K562 (cell line): ENCODE measurements around the gene UFSP2. TPM values are rescaled to one million over a fixed set of nuclear protein-coding genes. Genes with fewer than 3 reads are reported as not detected.

Experiments
- ATAC-seq: fragments of 200-7000 bp; cut with Tn5 transposase; 3 replicates; pipeline ENCODE4 v1.9.1; 2020; ENCODE audit warnings: moderate library complexity
- BruUV-seq: library from RNA; stranded (reverse); fragments of 400-500 nt; replicated peaks from 2 replicates; lab custom pipeline; 2021; lab: Mats Ljungman, UMichigan
- CTCF ChIA-PET: fragments of 300-600 bp; formaldehyde crosslinking; extraction: SDS; loops from one replicate; lab custom pipeline; 2021; ENCODE audit warnings: low intra/inter-chr PET ratio; lab: Yijun Ruan, JAX
- POLR2A ChIA-PET: fragments of 300-600, 350-650 bp; sonication (Branson Sonifier 250); formaldehyde crosslinking; extraction: SDS; loops from one replicate; lab custom pipeline; 2021; ENCODE audit warnings: antibody characterized with exemption, inconsistent platforms; lab: Yijun Ruan, JAX
- DNase-seq, 4 experiments: peaks; one replicate each; pipeline versions ENCODE4 v3.0.0 to v3.0.0-alpha.2; 2011 to 2018; ENCODE audit warnings: low spot score in 3 of 4, mixed read lengths in 3 of 4; ENCODE audit errors: extremely low read depth in 1 of 4
- FAIRE-seq: peaks from 2 replicates; lab custom pipeline; 2011; peaks lifted over from hg19 to GRCh38; lab: Jason Lieb, UNC
- H2AFZ ChIP-seq: 2 replicates; pipeline ENCODE4 v1.6.0; 2011; ENCODE audit warnings: low read depth, low read length, control low read depth, inconsistent platforms
- H3K27ac ChIP-seq: fragments of 200-600 bp; 3 replicates; pipeline ENCODE4 v1.8.0; 2011; ENCODE audit warnings: low read depth, mild to moderate bottlenecking, control low read depth, inconsistent platforms, low read length, moderate library complexity, mixed read lengths; ENCODE audit errors: extremely low read depth
- H3K27me3 ChIP-seq, 2 experiments: fragments of 300-600 bp in 1 of 2; 2 replicates in 1 of 2; 3 replicates in 1 of 2; pipeline versions ENCODE4 v1.6.0 to v1.8.0; 2011; ENCODE audit warnings: inconsistent platforms in 2 of 2, low read length in 2 of 2, mild to moderate bottlenecking in 1 of 2, mixed read lengths in 1 of 2, moderate library complexity in 1 of 2; ENCODE audit not compliant: control insufficient read depth in 2 of 2, insufficient read depth in 2 of 2
- H3K36me3 ChIP-seq: fragments of 300-600 bp; 3 replicates; pipeline ENCODE4 v1.8.0; 2011; ENCODE audit warnings: mild to moderate bottlenecking, low read length, inconsistent platforms; ENCODE audit not compliant: control insufficient read depth, insufficient read depth
- H3K4me1 ChIP-seq, 2 experiments: fragments of 200-600 bp in 1 of 2; replicated peaks in 1 of 2; 2 replicates in 1 of 2; 3 replicates in 1 of 2; pipeline versions ENCODE4 v1.5.1 to v1.8.0; 2011; ENCODE audit warnings: inconsistent platforms in 2 of 2, low read length in 2 of 2, mild to moderate bottlenecking in 1 of 2, mixed read lengths in 1 of 2, moderate library complexity in 1 of 2; ENCODE audit not compliant: control insufficient read depth in 2 of 2, insufficient read depth in 2 of 2
- H3K4me2 ChIP-seq: 2 replicates; pipeline ENCODE4 v1.6.1; 2011; ENCODE audit warnings: low read length, control low read depth, inconsistent platforms, mixed read lengths; ENCODE audit not compliant: insufficient read depth
- H3K4me3 ChIP-seq: fragments of 200-600 bp; sonication (generic), shearing (Covaris generic); 2 replicates; pipeline ENCODE4 v1.5.1; 2016; ENCODE audit warnings: control low read depth, inconsistent platforms
- H3K79me2 ChIP-seq: fragments of 200-600 bp; 3 replicates; pipeline ENCODE4 v1.8.0; 2011; ENCODE audit warnings: low read length, inconsistent platforms; ENCODE audit not compliant: control insufficient read depth, insufficient read depth
- H3K9ac ChIP-seq, 2 experiments: 2 replicates each; pipeline versions ENCODE4 v1.6.0 to v1.6.1; 2011; ENCODE audit warnings: low read depth in 2 of 2, low read length in 2 of 2, control low read depth in 1 of 2, inconsistent platforms in 1 of 2, mild to moderate bottlenecking in 1 of 2, mixed read lengths in 1 of 2; ENCODE audit not compliant: insufficient read depth in 1 of 2
- H3K9me1 ChIP-seq: one replicate; pipeline ENCODE4 v1.6.0; 2011; ENCODE audit warnings: inconsistent platforms, mild to moderate bottlenecking, low read length, moderate library complexity; ENCODE audit not compliant: control insufficient read depth, insufficient read depth
- H3K9me3 ChIP-seq: replicated peaks from 2 replicates; pipeline ENCODE4 v1.5.1; 2011; ENCODE audit warnings: low read depth, low read length, inconsistent platforms; ENCODE audit not compliant: control insufficient read depth, insufficient read depth
- H4K20me1 ChIP-seq: replicated peaks from 2 replicates; pipeline ENCODE4 v1.6.1; 2011; ENCODE audit warnings: low read length, inconsistent platforms, mixed read lengths; ENCODE audit not compliant: control insufficient read depth, insufficient read depth
- ARHGAP35 ChIP-seq: fragments of 450-650 bp; IDR thresholded peaks from 2 replicates; pipeline ENCODE4 v1.6.1; 2018; ENCODE audit not compliant: partially characterized antibody
- ELF1 ChIP-seq: fragments of 200-800 bp; sonication (Bioruptor generic); IDR thresholded peaks from 2 replicates; pipeline ENCODE4 v1.6.1; 2016; ENCODE audit warnings: missing genetic modification characterization, missing compliant biosample characterization
- MECOM ChIP-seq: fragments of 250-450 bp; sonication (Bioruptor Pico); IDR thresholded peaks from 2 replicates; pipeline ENCODE4 v1.8.0; 2022; ENCODE audit warnings: inconsistent platforms
- MED1 ChIP-seq: sonication (generic); formaldehyde crosslinking; IDR thresholded peaks from 2 replicates; pipeline ENCODE4 v1.8.1; 2023; ENCODE audit warnings: missing genetic modification reagents, borderline replicate concordance
- PCBP2 ChIP-seq: fragments of 200-400 bp; formaldehyde crosslinking; IDR thresholded peaks from 2 replicates; pipeline ENCODE4 v1.6.1; 2018; ENCODE audit warnings: low read length, low read depth, mild to moderate bottlenecking, moderate library complexity; ENCODE audit not compliant: poor library complexity, severe bottlenecking
- POLR2AphosphoS5 ChIP-seq: IDR thresholded peaks from 2 replicates; pipeline ENCODE4 v1.6.1; 2011; ENCODE audit warnings: mild to moderate bottlenecking, low read depth, low read length, moderate library complexity; ENCODE audit not compliant: control insufficient read depth, insufficient read depth
- TAF7 ChIP-seq: fragments of 450-650 bp; IDR thresholded peaks from 2 replicates; pipeline ENCODE4 v1.6.1; 2016; ENCODE audit warnings: missing genetic modification characterization, missing compliant biosample characterization
- THRAP3 ChIP-seq: fragments of 450-650 bp; IDR thresholded peaks from 2 replicates; pipeline ENCODE4 v1.6.1; 2016; ENCODE audit warnings: mild to moderate bottlenecking, inconsistent platforms, borderline replicate concordance
- ZNF263 ChIP-seq: sonication (generic); formaldehyde crosslinking; IDR thresholded peaks from 2 replicates; pipeline ENCODE4 v1.8.0; 2022; ENCODE audit warnings: mild to moderate bottlenecking, missing genetic modification reagents, borderline replicate concordance
- ZNF583 ChIP-seq: fragments of 250-450 bp; sonication (Bioruptor Pico); IDR thresholded peaks from 2 replicates; pipeline ENCODE4 v1.4.0; 2020
- ZNF644 ChIP-seq: fragments of 200-800 bp; sonication (Bioruptor generic); IDR thresholded peaks from 2 replicates; pipeline ENCODE4 v1.6.1; 2016; ENCODE audit warnings: low read depth, missing genetic modification characterization, missing compliant biosample characterization
- ZSCAN29 ChIP-seq: fragments of 450-650 bp; IDR thresholded peaks from 2 replicates; pipeline ENCODE4 v1.6.1; 2017
- ZSCAN32 ChIP-seq: fragments of 450-650 bp; formaldehyde crosslinking; IDR thresholded peaks from 2 replicates; pipeline ENCODE4 v1.4.0; 2020; ENCODE audit warnings: mild to moderate bottlenecking, moderate library complexity
- WGBS: fragments of 100-300 bp; shearing (Covaris generic); methylation state at CpG from one replicate; pipeline ENCODE4 v1.1.6; 2016; ENCODE audit warnings: low coverage, mixed read lengths; ENCODE audit not compliant: insufficient coverage; ENCODE audit errors: missing lambda C conversion rate; 5-methylcytosine and 5-hydroxymethylcytosine counted together
- in situ Hi-C: fragments of 300-500 bp; cut with MboI; formaldehyde crosslinking; loops from 4 replicates; pipeline ENCODE4 v1.15.0; 2018; ENCODE audit warnings: inconsistent platforms, mixed read lengths
- intact Hi-C: fragments of 100-400 bp; cut with micrococcal nuclease; formaldehyde crosslinking; loops from 2 replicates; pipeline ENCODE4 v1.14.2; 2022
- polyA plus RNA-seq, 8 experiments: library from polyadenylated mRNA; depleted of rRNA in 4 of 8; stranded (reverse) in 5 of 8; unstranded in 3 of 8; fragments of >200 nt; fragmentation: Nextera tagmentation in 2 of 8; fragmentation: Illumina TruSeq in 1 of 8; extraction: Ambion mirVana in 2 of 8; extraction: Trizol in 1 of 8; gene quantifications; 2 replicates each; pipeline versions ENCODE4 v1.2.1 to v1.2.3, GENCODE V29; 2011 to 2014; ENCODE audit warnings: inconsistent platforms in 1 of 8, missing spikeins in 1 of 8
- total RNA-seq, 7 experiments: library from RNA; depleted of rRNA in 6 of 7; stranded (reverse); fragments of >200 nt in 6 of 7; fragmentation: Illumina TruSeq in 2 of 7; extraction: Trizol in 2 of 7; gene quantifications; 2 replicates each; pipeline versions ENCODE4 v1.2.1 to v1.2.3, GENCODE V29; 2011 to 2021; ENCODE audit warnings: low replicate concordance in 1 of 7
- TF ChIP-seq, protein P1 (sequence below): fragments of 450-650 bp; IDR thresholded peaks from 2 replicates; pipeline ENCODE4 v1.6.1; 2018; ENCODE audit not compliant: partially characterized antibody

UFSP2 gene
- total and polyA plus RNA-seq, 9 of the 15 experiments (the other 6 are each of a cell fraction or from before 2014, with no cell fraction given), result 20.1 to 55.8 (median 26.6) TPM

- intact Hi-C loops, result no loop called here
- no peaks in the 10 kb centered on the region for H3K79me2 ChIP-seq
- peaks cover 9 to 12% of the 10 kb centered on the region in 2 experiments for H3K4me1 ChIP-seq
- no TSS peak for BruUV-seq
- H3K9me1 ChIP-seq, result no peaks in the 10 kb centered on the region
- DNase-seq (no peak), ATAC-seq (no peak), FAIRE-seq (no peak)
- in situ Hi-C loops, result no loop called here
- no peak overlapping the region for H3K27ac ChIP-seq
- H3K9me3 ChIP-seq, result peaks cover 2% of the 10 kb centered on the region; the same call in 1 of the 2 replicates
- POLR2A ChIA-PET, result no interaction called here
- peaks cover 38 to 50% of the 10 kb centered on the region in 2 experiments for H3K27me3 ChIP-seq
- H4K20me1 ChIP-seq, result no peaks in the 10 kb centered on the region
- TF ChIP-seq ZNF644 (tag), result no peak
- no peak overlapping the region for H3K4me2 ChIP-seq
- CTCF ChIA-PET, result no interaction called here
- no peak overlapping the region for H3K4me3 ChIP-seq
- no peaks in the 10 kb centered on the region for H3K36me3 ChIP-seq
- no peak overlapping the region for H2AFZ ChIP-seq
- WGBS, result 0% methylated on average over 2 of the region's 2 CpGs
- no peak overlapping the region for H3K9ac ChIP-seq
Measured at GRCh38 chr4:185468999-185469398, 43.2 kb upstream of the UFSP2 start.

DNA sequence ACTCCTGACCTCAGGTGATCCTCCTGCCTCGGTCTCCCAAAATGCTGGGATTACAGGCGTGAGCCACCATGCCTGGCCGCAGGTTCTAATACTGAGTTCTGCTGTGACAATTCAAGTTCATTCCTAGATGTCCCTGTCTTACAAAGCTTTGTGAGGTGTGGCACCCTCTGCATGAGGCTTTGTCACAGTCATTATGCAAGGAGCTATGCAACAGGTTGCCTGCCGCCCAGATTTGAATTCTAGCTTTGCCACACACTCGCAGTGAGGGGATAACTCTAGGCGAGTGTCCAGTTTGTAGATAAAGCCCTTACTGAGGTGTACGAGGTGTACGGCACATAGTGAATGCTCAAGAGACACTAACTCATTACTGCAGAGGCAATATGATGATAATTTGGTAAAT, 42.2 kb upstream of the UFSP2 start:
- Histone ChIP-seq H3K9me3 (peaks cover 2% of the 10 kb centered on the region; the same call in 1 of the 2 replicates), H3K36me3 (no peaks in the 10 kb centered on the region), H4K20me1 (no peaks in the 10 kb centered on the region), H3K9me1 (no peaks in the 10 kb centered on the region), H3K4me3 (no peak overlapping the region), H3K27me3 (peaks cover 44 to 53% of the 10 kb centered on the region in 2 experiments), H3K9ac (no peak overlapping the region), H3K4me2 (no peak overlapping the region), H3K4me1 (peaks cover 9 to 12% of the 10 kb centered on the region in 2 experiments), H3K79me2 (no peaks in the 10 kb centered on the region), H3K27ac (no peak overlapping the region), H2AFZ (no peak overlapping the region)
- ATAC-seq (no peak), FAIRE-seq (no peak), DNase-seq (no peak)
- intact Hi-C loops, result no loop called here
- WGBS, result 4% methylated on average over 8 of the region's 8 CpGs
- CTCF ChIA-PET, result no interaction called here
- no TSS peak for BruUV-seq
- in situ Hi-C loops, result no loop called here
- POLR2A ChIA-PET, result no interaction called here
- TF ChIP-seq PCBP2 (no peak), ZSCAN32 (CRISPR knock-in tag) (no peak), ZNF583 (CRISPR knock-in tag) (no peak), ZSCAN29 (no peak), ZNF263 (CRISPR knock-in tag) (no peak), POLR2AphosphoS5 (no peak), MED1 (CRISPR knock-in tag) (no peak), TAF7 (tag) (no peak), ELF1 (tag) (no peak), MECOM (CRISPR knock-in tag) (no peak), THRAP3 (no peak), ARHGAP35 (no peak)
- TF ChIP-seq, protein P1, sequence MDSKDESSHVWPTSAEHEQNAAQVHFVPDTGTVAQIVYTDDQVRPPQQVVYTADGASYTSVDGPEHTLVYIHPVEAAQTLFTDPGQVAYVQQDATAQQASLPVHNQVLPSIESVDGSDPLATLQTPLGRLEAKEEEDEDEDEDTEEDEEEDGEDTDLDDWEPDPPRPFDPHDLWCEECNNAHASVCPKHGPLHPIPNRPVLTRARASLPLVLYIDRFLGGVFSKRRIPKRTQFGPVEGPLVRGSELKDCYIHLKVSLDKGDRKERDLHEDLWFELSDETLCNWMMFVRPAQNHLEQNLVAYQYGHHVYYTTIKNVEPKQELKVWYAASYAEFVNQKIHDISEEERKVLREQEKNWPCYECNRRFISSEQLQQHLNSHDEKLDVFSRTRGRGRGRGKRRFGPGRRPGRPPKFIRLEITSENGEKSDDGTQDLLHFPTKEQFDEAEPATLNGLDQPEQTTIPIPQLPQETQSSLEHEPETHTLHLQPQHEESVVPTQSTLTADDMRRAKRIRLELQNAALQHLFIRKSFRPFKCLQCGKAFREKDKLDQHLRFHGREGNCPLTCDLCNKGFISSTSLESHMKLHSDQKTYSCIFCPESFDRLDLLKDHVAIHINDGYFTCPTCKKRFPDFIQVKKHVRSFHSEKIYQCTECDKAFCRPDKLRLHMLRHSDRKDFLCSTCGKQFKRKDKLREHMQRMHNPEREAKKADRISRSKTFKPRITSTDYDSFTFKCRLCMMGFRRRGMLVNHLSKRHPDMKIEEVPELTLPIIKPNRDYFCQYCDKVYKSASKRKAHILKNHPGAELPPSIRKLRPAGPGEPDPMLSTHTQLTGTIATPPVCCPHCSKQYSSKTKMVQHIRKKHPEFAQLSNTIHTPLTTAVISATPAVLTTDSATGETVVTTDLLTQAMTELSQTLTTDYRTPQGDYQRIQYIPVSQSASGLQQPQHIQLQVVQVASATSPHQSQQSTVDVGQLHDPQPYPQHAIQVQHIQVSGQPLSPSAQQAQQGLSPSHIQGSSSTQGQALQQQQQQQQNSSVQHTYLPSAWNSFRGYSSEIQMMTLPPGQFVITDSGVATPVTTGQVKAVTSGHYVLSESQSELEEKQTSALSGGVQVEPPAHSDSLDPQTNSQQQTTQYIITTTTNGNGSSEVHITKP, result no peak
